CD14-positive monocyte (primary cell): ENCODE results near the gene GNRH2. TPM values are rescaled to one million over a fixed set of nuclear protein-coding genes. Genes with fewer than 3 reads are reported as not detected.

ENCODE experiments used
- DNase-seq, 3 donors: peaks; one replicate each; pipeline ENCODE4 v3.0.0-alpha.2; 2011 to 2022
- H2AFZ ChIP-seq: 2 replicates; pipeline ENCODE4 v1.6.0; 2012; ENCODE audit warnings: mild to moderate bottlenecking, low read depth, low read length, inconsistent platforms; ENCODE audit not compliant: insufficient read depth, poor library complexity, severe bottlenecking
- H3K27ac ChIP-seq, 2 donors: 1 replicate in 1 of 2; 2 replicates in 1 of 2; pipeline ENCODE4 v1.5.1; 2012 to 2013; ENCODE audit warnings: low read length in 2 of 2, control low read depth in 1 of 2, inconsistent platforms in 1 of 2, low read depth in 1 of 2, mild to moderate bottlenecking in 1 of 2
- H3K27me3 ChIP-seq, 2 donors: one replicate each; pipeline versions ENCODE4 v1.6.0 to v1.6.1; 2011 to 2013; ENCODE audit warnings: low read length in 2 of 2; ENCODE audit not compliant: control insufficient read depth in 2 of 2, insufficient read depth in 2 of 2
- H3K36me3 ChIP-seq, 2 donors: replicated peaks in 1 of 2; 1 replicate in 1 of 2; 2 replicates in 1 of 2; pipeline versions ENCODE4 v1.5.1 to v1.6.1; 2012 to 2013; ENCODE audit warnings: low read length in 2 of 2, control low read depth in 1 of 2, inconsistent platforms in 1 of 2, mild to moderate bottlenecking in 1 of 2; ENCODE audit not compliant: insufficient read depth in 2 of 2, control insufficient read depth in 1 of 2
- H3K4me1 ChIP-seq, 2 donors: 1 replicate in 1 of 2; 2 replicates in 1 of 2; pipeline versions ENCODE4 v1.5.1 to v1.6.1; 2012 to 2013; ENCODE audit warnings: low read length in 2 of 2, control low read depth in 1 of 2, inconsistent platforms in 1 of 2, mild to moderate bottlenecking in 1 of 2, moderate library complexity in 1 of 2; ENCODE audit not compliant: insufficient read depth in 2 of 2, control insufficient read depth in 1 of 2
- H3K4me2 ChIP-seq: replicated peaks from 2 replicates; pipeline ENCODE3; 2012; ENCODE audit warnings: low read length, moderate library complexity, mild to moderate bottlenecking; ENCODE audit not compliant: poor library complexity, severe bottlenecking; ENCODE audit errors: extremely low read depth
- H3K4me3 ChIP-seq, 3 experiments: fragments of 200-600 bp in 1 of 3; sonication (generic) in 1 of 3; replicated peaks in 1 of 3; 1 replicate in 2 of 3; 2 replicates in 1 of 3; pipeline ENCODE4 v1.5.1; 2011 to 2013; ENCODE audit warnings: low read length in 3 of 3, mild to moderate bottlenecking in 3 of 3, control low read depth in 2 of 3, low read depth in 2 of 3, inconsistent platforms in 1 of 3, moderate library complexity in 1 of 3
- H3K79me2 ChIP-seq: 2 replicates; pipeline ENCODE4 v1.6.0; 2012; ENCODE audit warnings: mild to moderate bottlenecking, control low read depth, inconsistent platforms, low read length, moderate library complexity; ENCODE audit not compliant: insufficient read depth
- H3K9ac ChIP-seq: 2 replicates; pipeline ENCODE4 v1.6.0; 2017; ENCODE audit warnings: low read length, mild to moderate bottlenecking; ENCODE audit not compliant: insufficient read depth, poor library complexity, severe bottlenecking
- H3K9me3 ChIP-seq, 2 donors: replicated peaks in 1 of 2; 1 replicate in 1 of 2; 2 replicates in 1 of 2; pipeline versions ENCODE4 v1.5.1 to v1.6.1; 2012 to 2013; ENCODE audit warnings: low read length in 2 of 2, control low read depth in 1 of 2; ENCODE audit not compliant: control insufficient read depth in 1 of 2, insufficient read depth in 1 of 2
- H4K20me1 ChIP-seq: 2 replicates; pipeline ENCODE4 v1.6.0; 2012; ENCODE audit warnings: mild to moderate bottlenecking, low read length, control low read depth, moderate library complexity; ENCODE audit not compliant: insufficient read depth
- H3K27ac Mint-ChIP-seq, 7 donors: one replicate each; pipeline ENCODE4 v1.8.0; 2020; ENCODE audit warnings: mild to moderate bottlenecking in 7 of 7, mixed read lengths in 7 of 7, moderate library complexity in 6 of 7, inconsistent platforms in 2 of 7
- H3K27me3 Mint-ChIP-seq, 3 donors: one replicate each; pipeline ENCODE4 v1.8.0; 2021 to 2022; ENCODE audit warnings: low read depth in 3 of 3, mild to moderate bottlenecking in 3 of 3, mixed read lengths in 3 of 3, moderate library complexity in 3 of 3, inconsistent platforms in 1 of 3
- H3K36me3 Mint-ChIP-seq, 2 donors: one replicate each; pipeline ENCODE4 v1.8.0; 2020; ENCODE audit warnings: mixed read lengths in 2 of 2, inconsistent platforms in 1 of 2, mild to moderate bottlenecking in 1 of 2
- H3K4me1 Mint-ChIP-seq: one replicate; pipeline ENCODE4 v1.8.0; 2020; ENCODE audit warnings: mild to moderate bottlenecking, mixed read lengths
- H3K4me3 Mint-ChIP-seq, 2 donors: one replicate each; pipeline ENCODE4 v1.8.0; 2020; ENCODE audit warnings: mild to moderate bottlenecking in 2 of 2, mixed read lengths in 2 of 2, moderate library complexity in 1 of 2
- H3K9me3 Mint-ChIP-seq, 7 donors: one replicate each; pipeline ENCODE4 v1.8.0; 2020 to 2022; ENCODE audit warnings: mixed read lengths in 7 of 7, mild to moderate bottlenecking in 6 of 7, moderate library complexity in 6 of 7, inconsistent platforms in 2 of 7
- WGBS: methylation state at CpG from one replicate; pipeline ENCODE4 v1.1.5; 2013; ENCODE audit warnings: missing lambda C conversion rate; ENCODE audit not compliant: insufficient coverage; 5-methylcytosine and 5-hydroxymethylcytosine counted together
- intact Hi-C, 2 donors: fragments of 100-400 bp; cut with micrococcal nuclease; formaldehyde crosslinking; loops; one replicate each; pipeline versions ENCODE4 v1.15.0 to v1.15.1; 2023
- polyA plus RNA-seq, 3 donors: library from polyadenylated mRNA; depleted of rRNA in 1 of 3; unstranded in 2 of 3; stranded (reverse) in 1 of 3; fragments of 300-500 nt in 2 of 3; fragments of >200 nt in 1 of 3; fragmentation: Illumina TruSeq in 2 of 3; gene quantifications; 1 replicate in 2 of 3; 2 replicates in 1 of 3; pipeline ENCODE4 v1.2.3, GENCODE V29; 2012 to 2021
- TF ChIP-seq, protein P1 (sequence below): fragments of 200-600 bp; IDR thresholded peaks from one replicate; pipeline ENCODE4 v1.8.0; 2022; ENCODE audit warnings: antibody characterized with exemption, mild to moderate bottlenecking

Gene GNRH2
- polyA plus RNA-seq, 3 donors = not detected

DNA sequence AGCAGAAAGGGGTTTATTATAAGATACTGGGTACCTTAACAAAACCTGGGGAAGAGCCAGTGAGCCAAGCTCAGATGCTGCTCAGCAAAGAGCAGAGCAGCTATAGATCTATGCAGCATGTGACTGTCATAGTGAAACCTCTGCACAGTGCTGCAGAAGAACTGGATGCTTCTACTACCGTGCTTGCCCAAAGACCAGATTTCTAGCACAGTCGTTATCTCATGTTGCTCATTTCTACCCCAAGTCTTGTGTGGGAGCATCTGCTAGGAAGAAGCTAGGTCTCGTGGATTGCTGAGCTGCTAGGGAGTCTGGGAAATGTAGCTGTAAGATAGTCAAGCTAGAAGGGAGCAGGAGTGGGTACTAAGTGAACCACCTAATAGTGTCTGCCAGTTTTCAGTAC, 31.7 kb upstream of the GNRH2 start:
- no peaks in the 10 kb centered on the region for H3K79me2 ChIP-seq
- no peak overlapping the region for H2AFZ ChIP-seq
- no peak for DNase-seq
- no peak overlapping the region for H3K4me3 Mint-ChIP-seq
- no peaks in the 10 kb centered on the region for H3K9me3 Mint-ChIP-seq
- H3K36me3 ChIP-seq = peaks cover 46 to 91% of the 10 kb centered on the region in 2 donors
- peaks cover 63 to 76% of the 10 kb centered on the region in 2 donors for H3K36me3 Mint-ChIP-seq
- WGBS = 88% methylated on average over 2 of the region's 3 CpGs
- H3K4me3 ChIP-seq = no peak overlapping the region
- no peak overlapping the region for H3K4me2 ChIP-seq
- H3K9ac ChIP-seq = no peak overlapping the region
- no peaks in the 10 kb centered on the region for H3K9me3 ChIP-seq
- no peaks in the 10 kb centered on the region for H3K27me3 Mint-ChIP-seq
- no peaks in the 10 kb centered on the region for H3K27me3 ChIP-seq
- H3K27ac Mint-ChIP-seq = no peak overlapping the region
- no peak overlapping the region for H3K27ac ChIP-seq
- intact Hi-C loops = no loop called here
- H4K20me1 ChIP-seq = no peaks in the 10 kb centered on the region
- TF ChIP-seq, protein P1, sequence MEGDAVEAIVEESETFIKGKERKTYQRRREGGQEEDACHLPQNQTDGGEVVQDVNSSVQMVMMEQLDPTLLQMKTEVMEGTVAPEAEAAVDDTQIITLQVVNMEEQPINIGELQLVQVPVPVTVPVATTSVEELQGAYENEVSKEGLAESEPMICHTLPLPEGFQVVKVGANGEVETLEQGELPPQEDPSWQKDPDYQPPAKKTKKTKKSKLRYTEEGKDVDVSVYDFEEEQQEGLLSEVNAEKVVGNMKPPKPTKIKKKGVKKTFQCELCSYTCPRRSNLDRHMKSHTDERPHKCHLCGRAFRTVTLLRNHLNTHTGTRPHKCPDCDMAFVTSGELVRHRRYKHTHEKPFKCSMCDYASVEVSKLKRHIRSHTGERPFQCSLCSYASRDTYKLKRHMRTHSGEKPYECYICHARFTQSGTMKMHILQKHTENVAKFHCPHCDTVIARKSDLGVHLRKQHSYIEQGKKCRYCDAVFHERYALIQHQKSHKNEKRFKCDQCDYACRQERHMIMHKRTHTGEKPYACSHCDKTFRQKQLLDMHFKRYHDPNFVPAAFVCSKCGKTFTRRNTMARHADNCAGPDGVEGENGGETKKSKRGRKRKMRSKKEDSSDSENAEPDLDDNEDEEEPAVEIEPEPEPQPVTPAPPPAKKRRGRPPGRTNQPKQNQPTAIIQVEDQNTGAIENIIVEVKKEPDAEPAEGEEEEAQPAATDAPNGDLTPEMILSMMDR = no peak
- H3K4me1 Mint-ChIP-seq = no peaks in the 10 kb centered on the region
- H3K4me1 ChIP-seq = no peaks in the 10 kb centered on the region

DNA sequence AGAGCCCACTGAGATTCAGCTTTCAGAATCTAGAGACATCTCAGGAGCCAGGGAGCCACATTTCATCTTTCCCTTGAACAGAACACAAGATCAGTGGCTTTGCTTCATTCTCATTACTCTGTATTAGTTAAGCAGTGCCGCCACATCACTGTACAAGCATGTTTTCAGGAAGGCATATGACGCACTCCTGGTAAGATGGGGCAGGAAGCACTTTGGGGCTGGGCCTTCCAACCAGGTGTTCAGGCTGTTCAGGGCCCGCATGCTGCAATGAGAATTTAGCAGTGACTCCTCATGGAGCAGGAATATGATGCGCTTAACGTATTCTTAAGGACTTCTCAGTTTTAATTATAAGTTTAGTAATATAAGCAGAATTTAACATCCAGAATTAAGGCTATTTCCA, 29.7 kb upstream of the GNRH2 start:
- no CpG with 5 or more reads among the region's 5 CpGs for WGBS
- Histone ChIP-seq H2AFZ (no peak overlapping the region), H3K79me2 (no peaks in the 10 kb centered on the region), H4K20me1 (no peaks in the 10 kb centered on the region), H3K27me3 (no peaks in the 10 kb centered on the region), H3K9ac (no peak overlapping the region), H3K9me3 (no peaks in the 10 kb centered on the region), H3K4me2 (no peak overlapping the region), H3K4me1 (no peaks in the 10 kb centered on the region), H3K27ac (no peak overlapping the region), H3K36me3 (peaks cover 41 to 84% of the 10 kb centered on the region in 2 donors), H3K4me3 (no peak overlapping the region)
- no peaks in the 10 kb centered on the region for H3K4me1 Mint-ChIP-seq
- no peak overlapping the region for H3K4me3 Mint-ChIP-seq
- intact Hi-C loops = no loop called here
- peaks cover 0 to 3% (median 0%) of the 10 kb centered on the region in 7 donors for H3K9me3 Mint-ChIP-seq
- peaks cover 61 to 71% of the 10 kb centered on the region in 2 donors for H3K36me3 Mint-ChIP-seq
- H3K27me3 Mint-ChIP-seq = no peaks in the 10 kb centered on the region
- TF ChIP-seq, protein P1 = no peak
- no peak for DNase-seq
- no peak overlapping the region for H3K27ac Mint-ChIP-seq
